DOHH2 (cell line): Measurements from ENCODE around the gene THRB.

ENCODE experiments used
- EZH2phosphoT487 ChIP-seq: fragments of 200-600 bp; sonication (generic); IDR thresholded peaks from 2 replicates; pipeline ENCODE4 v1.6.1; 2017; ENCODE audit warnings: borderline replicate concordance, mild to moderate bottlenecking, antibody characterized with exemption, low read length, moderate library complexity, mixed read lengths
- TF ChIP-seq, protein P1 (sequence below): fragments of 200-600 bp; sonication (generic); IDR thresholded peaks from one replicate; pipeline ENCODE4 v1.5.1; 2014; ENCODE audit warnings: antibody characterized with exemption, mild to moderate bottlenecking, low read depth, low read length; ENCODE audit not compliant: poor library complexity, severe bottlenecking

GRCh38 chr3:24493746-24494617, 668 bp downstream of the THRB start:
- TF ChIP-seq, protein P1, sequence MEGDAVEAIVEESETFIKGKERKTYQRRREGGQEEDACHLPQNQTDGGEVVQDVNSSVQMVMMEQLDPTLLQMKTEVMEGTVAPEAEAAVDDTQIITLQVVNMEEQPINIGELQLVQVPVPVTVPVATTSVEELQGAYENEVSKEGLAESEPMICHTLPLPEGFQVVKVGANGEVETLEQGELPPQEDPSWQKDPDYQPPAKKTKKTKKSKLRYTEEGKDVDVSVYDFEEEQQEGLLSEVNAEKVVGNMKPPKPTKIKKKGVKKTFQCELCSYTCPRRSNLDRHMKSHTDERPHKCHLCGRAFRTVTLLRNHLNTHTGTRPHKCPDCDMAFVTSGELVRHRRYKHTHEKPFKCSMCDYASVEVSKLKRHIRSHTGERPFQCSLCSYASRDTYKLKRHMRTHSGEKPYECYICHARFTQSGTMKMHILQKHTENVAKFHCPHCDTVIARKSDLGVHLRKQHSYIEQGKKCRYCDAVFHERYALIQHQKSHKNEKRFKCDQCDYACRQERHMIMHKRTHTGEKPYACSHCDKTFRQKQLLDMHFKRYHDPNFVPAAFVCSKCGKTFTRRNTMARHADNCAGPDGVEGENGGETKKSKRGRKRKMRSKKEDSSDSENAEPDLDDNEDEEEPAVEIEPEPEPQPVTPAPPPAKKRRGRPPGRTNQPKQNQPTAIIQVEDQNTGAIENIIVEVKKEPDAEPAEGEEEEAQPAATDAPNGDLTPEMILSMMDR, result no peak
- TF ChIP-seq EZH2phosphoT487, result no peak
